ACC112 (cell line): Measurements from ENCODE around the gene OSBPL5.
A peak's percentile ranks its signal among the peaks of the same experiment; 100 is the strongest.
"Not testable (repeated sequence)": the region's sequence is repeated elsewhere in the genome, so short reads cannot be mapped to it uniquely, and the experiment has no call there.

Experiments
- H2AFZ ChIP-seq: fragments of 200-600 bp; sonication (generic); one replicate; pipeline ENCODE4 v1.6.0; 2017; ENCODE audit warnings: antibody characterized with exemption, low read length; ENCODE audit not compliant: unreplicated experiment
- H3K27ac ChIP-seq: fragments of 200-600 bp; sonication (generic); 2 replicates; pipeline ENCODE4 v1.5.1; 2014; ENCODE audit warnings: low read depth, mild to moderate bottlenecking, antibody characterized with exemption, low read length, moderate library complexity
- H3K27me3 ChIP-seq: fragments of 200-600 bp; sonication (generic); 2 replicates; pipeline ENCODE4 v1.6.1; 2014; ENCODE audit warnings: mild to moderate bottlenecking, antibody characterized with exemption, low read length, moderate library complexity, mixed read lengths; ENCODE audit not compliant: insufficient read depth
- H3K36me3 ChIP-seq: fragments of 200-600 bp; sonication (generic); 2 replicates; pipeline ENCODE4 v1.6.1; 2016; ENCODE audit warnings: mild to moderate bottlenecking, antibody characterized with exemption, low read length, moderate library complexity, mixed read lengths; ENCODE audit not compliant: insufficient read depth
- H3K4me1 ChIP-seq: fragments of 200-600 bp; sonication (generic); one replicate; pipeline ENCODE4 v1.6.1; 2016; ENCODE audit warnings: low read length, mixed read lengths; ENCODE audit not compliant: insufficient read depth, unreplicated experiment, control insufficient read depth
- H3K4me3 ChIP-seq: fragments of 200-600 bp; sonication (generic); 2 replicates; pipeline ENCODE4 v1.5.1; 2014; ENCODE audit warnings: mild to moderate bottlenecking, low read depth, low read length
- H3K79me2 ChIP-seq: fragments of 200-600 bp; sonication (generic); one replicate; pipeline ENCODE4 v1.6.0; 2016; ENCODE audit warnings: low read length; ENCODE audit not compliant: control insufficient read depth, unreplicated experiment, insufficient read depth

OSBPL5 gene

GRCh38 chr11:3069425-3069824, 95.7 kb downstream of the OSBPL5 start:
- no peaks in the 10 kb centered on the region for H3K4me1 ChIP-seq
- no peaks in the 10 kb centered on the region for H3K36me3 ChIP-seq
- no peak overlapping the region for H3K27ac ChIP-seq
- no peaks in the 10 kb centered on the region for H3K79me2 ChIP-seq
- no peak overlapping the region for H2AFZ ChIP-seq
- H3K27me3 ChIP-seq: no peaks in the 10 kb centered on the region
- no peak overlapping the region for H3K4me3 ChIP-seq

GRCh38 chr11:3066308-3066707, 98.8 kb downstream of the OSBPL5 start:
- H3K36me3 ChIP-seq, H2AFZ ChIP-seq, H3K4me1 ChIP-seq, H3K27ac ChIP-seq, H3K79me2 ChIP-seq, H3K4me3 ChIP-seq, H3K27me3 ChIP-seq: not testable (repeated sequence)

- H3K4me1 ChIP-seq, H3K4me3 ChIP-seq, H3K79me2 ChIP-seq, H3K27me3 ChIP-seq, H3K27ac ChIP-seq, H3K36me3 ChIP-seq, H2AFZ ChIP-seq: not testable (repeated sequence)
These were observed 100.4 kb downstream of the OSBPL5 start for GRCh38 chr11:3064709-3065108.

GRCh38 chr11:3063876-3064275, 101.2 kb downstream of the OSBPL5 start:
- H3K36me3 ChIP-seq, H3K27me3 ChIP-seq, H3K4me3 ChIP-seq, H3K27ac ChIP-seq, H3K79me2 ChIP-seq, H2AFZ ChIP-seq: not testable (repeated sequence)
- peaks cover 11% of the 10 kb centered on the region for H3K4me1 ChIP-seq

GRCh38 chr11:3063432-3063831, 101.7 kb downstream of the OSBPL5 start:
- H3K36me3 ChIP-seq, H3K4me3 ChIP-seq, H3K79me2 ChIP-seq, H2AFZ ChIP-seq, H3K27ac ChIP-seq, H3K27me3 ChIP-seq: not testable (repeated sequence)
- H3K4me1 ChIP-seq: peaks cover 14% of the 10 kb centered on the region

GRCh38 chr11:3060436-3061025, 104.6 kb downstream of the OSBPL5 start:
- no peak overlapping the region for H2AFZ ChIP-seq
- H3K36me3 ChIP-seq: no peaks in the 10 kb centered on the region
- no peak overlapping the region for H3K4me3 ChIP-seq
- H3K79me2 ChIP-seq: peaks cover 17% of the 10 kb centered on the region
- no peak overlapping the region for H3K27ac ChIP-seq
- peaks cover 29% of the 10 kb centered on the region for H3K4me1 ChIP-seq
- no peaks in the 10 kb centered on the region for H3K27me3 ChIP-seq

- H3K4me1 ChIP-seq: peaks cover 28% of the 10 kb centered on the region
- H3K27me3 ChIP-seq: no peaks in the 10 kb centered on the region
- no peaks in the 10 kb centered on the region for H3K36me3 ChIP-seq
- H2AFZ ChIP-seq: no peak overlapping the region
- peaks cover 31% of the 10 kb centered on the region for H3K79me2 ChIP-seq
- H3K4me3 ChIP-seq: no peak overlapping the region
- H3K27ac ChIP-seq: peak overlapping the region; percentile 55
These were observed 106.1 kb downstream of the OSBPL5 start for GRCh38 chr11:3058753-3059664.

GRCh38 chr11:3057069-3057963, 107.8 kb downstream of the OSBPL5 start, which contains the start of gene CARS1:
Gene CARS1 (minus strand): TSS chr11:3057423. CDS start chr11:3057367, 56 bp downstream.
- H3K79me2 ChIP-seq: peaks cover 44% of the 10 kb centered on the region
- peak within 1 kb of the TSS; percentile 74 for H3K27ac ChIP-seq
- peaks cover 25% of the 10 kb centered on the region for H3K4me1 ChIP-seq
- H3K36me3 ChIP-seq: no peaks in the 10 kb centered on the region
- H3K4me3 ChIP-seq: peak within 1 kb of the TSS; percentile 98
- no peaks in the 10 kb centered on the region for H3K27me3 ChIP-seq
- peak within 1 kb of the TSS; percentile 79 for H2AFZ ChIP-seq

GRCh38 chr11:3056296-3057068, 108.6 kb downstream of the OSBPL5 start:
- no peaks in the 10 kb centered on the region for H3K36me3 ChIP-seq
- H2AFZ ChIP-seq: no peak overlapping the region
- peaks cover 51% of the 10 kb centered on the region for H3K79me2 ChIP-seq
- H3K27me3 ChIP-seq: no peaks in the 10 kb centered on the region
- peak overlapping the region; percentile 98 for H3K4me3 ChIP-seq
- peak overlapping the region; percentile 74 for H3K27ac ChIP-seq
- peaks cover 25% of the 10 kb centered on the region for H3K4me1 ChIP-seq

GRCh38 chr11:3055891-3056290, 109.2 kb downstream of the OSBPL5 start:
- Histone ChIP-seq H3K4me1 (peaks cover 25% of the 10 kb centered on the region), H3K27me3 (no peaks in the 10 kb centered on the region), H2AFZ (no peak overlapping the region), H3K4me3 (peak overlapping the region; percentile 98), H3K36me3 (no peaks in the 10 kb centered on the region), H3K79me2 (peaks cover 57% of the 10 kb centered on the region), H3K27ac (no peak overlapping the region; the same call in 1 of the 2 replicates)
